H9 (cell line): ENCODE data around the gene NKD1. TPM values are rescaled to one million over a fixed set of nuclear protein-coding genes. Genes with fewer than 3 reads are reported as not detected.

ENCODE experiments used
- DNase-seq: peaks from one replicate; pipeline ENCODE4 v3.0.0-alpha.2; 2017
- H2AFZ ChIP-seq: one replicate; pipeline ENCODE4 v1.6.1; 2013; ENCODE audit warnings: mild to moderate bottlenecking, low read length, control low read depth, moderate library complexity
- H2AK5ac ChIP-seq: 2 replicates; pipeline ENCODE4 v1.6.1; 2013; ENCODE audit warnings: low read length, control low read depth, mixed read lengths; ENCODE audit not compliant: insufficient read length
- H2BK120ac ChIP-seq: one replicate; pipeline ENCODE4 v1.6.1; 2013; ENCODE audit warnings: low read depth, mild to moderate bottlenecking, low read length, control low read depth, inconsistent platforms; ENCODE audit not compliant: poor library complexity, severe bottlenecking
- H2BK12ac ChIP-seq: 2 replicates; pipeline ENCODE4 v1.6.1; 2013; ENCODE audit warnings: low read length, control low read depth, mixed read lengths, low read depth; ENCODE audit not compliant: insufficient read length
- H2BK15ac ChIP-seq: 2 replicates; pipeline ENCODE4 v1.6.1; 2013; ENCODE audit warnings: low read depth, low read length, control low read depth
- H2BK20ac ChIP-seq: one replicate; pipeline ENCODE4 v1.6.1; 2013; ENCODE audit warnings: low read depth, mild to moderate bottlenecking, low read length, control low read depth, inconsistent platforms; ENCODE audit not compliant: poor library complexity, severe bottlenecking
- H2BK5ac ChIP-seq: 2 replicates; pipeline ENCODE4 v1.6.1; 2013; ENCODE audit warnings: low read length, control low read depth, mixed read lengths; ENCODE audit not compliant: insufficient read length
- H3K14ac ChIP-seq: 2 replicates; pipeline ENCODE4 v1.6.1; 2013; ENCODE audit warnings: low read length, control low read depth; ENCODE audit not compliant: insufficient read depth
- H3K18ac ChIP-seq: 2 replicates; pipeline ENCODE4 v1.6.1; 2013; ENCODE audit warnings: low read depth, mild to moderate bottlenecking, mixed read lengths, low read length, control low read depth; ENCODE audit not compliant: insufficient read length
- H3K23ac ChIP-seq: 2 replicates; pipeline ENCODE4 v1.6.1; 2013; ENCODE audit warnings: low read length, control low read depth, mixed read lengths, low read depth; ENCODE audit not compliant: insufficient read length
- H3K23me2 ChIP-seq: 2 replicates; pipeline ENCODE4 v1.6.1; 2013; ENCODE audit warnings: low read depth, mild to moderate bottlenecking, mixed read lengths, low read length, control low read depth; ENCODE audit not compliant: insufficient read length, poor library complexity, severe bottlenecking
- H3K27ac ChIP-seq: 2 replicates; pipeline ENCODE4 v1.5.1; 2013; ENCODE audit warnings: low read length, control low read depth, mixed read lengths, low read depth; ENCODE audit not compliant: insufficient read length
- H3K27me3 ChIP-seq: 2 replicates; pipeline ENCODE4 v1.6.1; 2013; ENCODE audit warnings: low read length, control low read depth, inconsistent platforms; ENCODE audit not compliant: insufficient read depth
- H3K4ac ChIP-seq: 2 replicates; pipeline ENCODE4 v1.6.1; 2013; ENCODE audit warnings: low read depth, mild to moderate bottlenecking, control low read depth, inconsistent platforms, low read length, moderate library complexity
- H3K4me1 ChIP-seq: 2 replicates; pipeline ENCODE4 v1.6.1; 2013; ENCODE audit warnings: low read length, control low read depth, inconsistent platforms; ENCODE audit not compliant: insufficient read depth
- H3K4me2 ChIP-seq: 2 replicates; pipeline ENCODE4 v1.6.1; 2013; ENCODE audit warnings: low read length, control low read depth, mixed read lengths; ENCODE audit not compliant: insufficient read length, insufficient read depth
- H3K56ac ChIP-seq: 2 replicates; pipeline ENCODE4 v1.6.1; 2013; ENCODE audit warnings: low read depth, mild to moderate bottlenecking, mixed read lengths, low read length, control low read depth; ENCODE audit not compliant: insufficient read length
- H3K79me1 ChIP-seq: 2 replicates; pipeline ENCODE4 v1.6.1; 2013; ENCODE audit warnings: low read depth, mild to moderate bottlenecking, moderate library complexity, low read length, control low read depth, inconsistent platforms; ENCODE audit not compliant: insufficient read depth, poor library complexity, severe bottlenecking
- H3K79me2 ChIP-seq: 2 replicates; pipeline ENCODE4 v1.6.1; 2013; ENCODE audit warnings: low read length, control low read depth, inconsistent platforms; ENCODE audit not compliant: insufficient read depth
- H3K9ac ChIP-seq: 2 replicates; pipeline ENCODE4 v1.6.1; 2013; ENCODE audit warnings: low read length, control low read depth, mixed read lengths; ENCODE audit not compliant: insufficient read length; ENCODE audit errors: extremely low read depth
- H3K9me3 ChIP-seq: one replicate; pipeline ENCODE4 v1.6.1; 2013; ENCODE audit warnings: low read depth, low read length, inconsistent platforms; ENCODE audit not compliant: control insufficient read depth
- H3T11ph ChIP-seq: one replicate; pipeline ENCODE4 v1.6.1; 2013; ENCODE audit warnings: mild to moderate bottlenecking, low read length, control low read depth, inconsistent platforms
- H4K20me1 ChIP-seq: one replicate; pipeline ENCODE4 v1.6.1; 2013; ENCODE audit not compliant: control insufficient read depth, insufficient read length, insufficient read depth
- H4K5ac ChIP-seq: 2 replicates; pipeline ENCODE4 v1.6.1; 2013; ENCODE audit warnings: low read depth, mild to moderate bottlenecking, mixed read lengths, low read length, control low read depth; ENCODE audit not compliant: insufficient read length
- H4K8ac ChIP-seq: replicated peaks from 2 replicates; pipeline ENCODE4 v1.6.1; 2013; ENCODE audit warnings: low read length, control low read depth, mixed read lengths, low read depth; ENCODE audit not compliant: insufficient read length
- H4K91ac ChIP-seq: 2 replicates; pipeline ENCODE4 v1.6.1; 2013; ENCODE audit warnings: low read depth, mild to moderate bottlenecking, moderate library complexity, mixed read lengths, low read length, control low read depth; ENCODE audit not compliant: insufficient read length
- H3K27ac Mint-ChIP-seq, 3 experiments: 2 replicates in 2 of 3; 3 replicates in 1 of 3; pipeline ENCODE4 v1.8.0; 2020 to 2021; ENCODE audit warnings: mixed read lengths in 3 of 3, mild to moderate bottlenecking in 1 of 3, moderate library complexity in 1 of 3
- H3K27me3 Mint-ChIP-seq: 2 replicates; pipeline ENCODE4 v1.8.0; 2021; ENCODE audit warnings: low read depth, mild to moderate bottlenecking, moderate library complexity, mixed read lengths
- H3K36me3 Mint-ChIP-seq, 3 experiments: 2 replicates in 2 of 3; 3 replicates in 1 of 3; pipeline ENCODE4 v1.8.0; 2020 to 2021; ENCODE audit warnings: low read depth in 3 of 3, mixed read lengths in 3 of 3; ENCODE audit not compliant: insufficient read depth in 1 of 3
- H3K4me1 Mint-ChIP-seq, 2 experiments: 2 replicates each; pipeline ENCODE4 v1.8.0; 2020; ENCODE audit warnings: mixed read lengths in 2 of 2
- H3K4me3 Mint-ChIP-seq, 2 experiments: 2 replicates in 1 of 2; 3 replicates in 1 of 2; pipeline ENCODE4 v1.8.0; 2020 to 2021; ENCODE audit warnings: mild to moderate bottlenecking in 2 of 2, mixed read lengths in 2 of 2, moderate library complexity in 1 of 2
- H3K9me3 Mint-ChIP-seq, 2 experiments: 2 replicates in 1 of 2; 3 replicates in 1 of 2; pipeline ENCODE4 v1.8.0; 2020; ENCODE audit warnings: mild to moderate bottlenecking in 2 of 2, mixed read lengths in 2 of 2, moderate library complexity in 1 of 2
- WGBS: extraction: QIAGEN DNeasy Blood & Tissue Kit; methylation state at CpG from one replicate; pipeline ENCODE4 v1.1.7; 2013; ENCODE audit warnings: missing lambda C conversion rate, low lambda C conversion rate, mixed read lengths; ENCODE audit not compliant: insufficient read length; ENCODE audit errors: extremely low coverage; 5-methylcytosine and 5-hydroxymethylcytosine counted together
- total RNA-seq: library from RNA; stranded (reverse); gene quantifications from 2 replicates; pipeline ENCODE4 v1.2.1, GENCODE V29; 2021
- TF ChIP-seq, protein P1 (sequence below): fragments of 200-600 bp; sonication (generic); conservative IDR thresholded peaks from 3 replicates; pipeline ENCODE4 v1.8.0; 2021; ENCODE audit warnings: antibody characterized with exemption, mild to moderate bottlenecking

NKD1 gene
- total RNA-seq, 1 experiment from 2014 or later: 1.9 TPM

DNA sequence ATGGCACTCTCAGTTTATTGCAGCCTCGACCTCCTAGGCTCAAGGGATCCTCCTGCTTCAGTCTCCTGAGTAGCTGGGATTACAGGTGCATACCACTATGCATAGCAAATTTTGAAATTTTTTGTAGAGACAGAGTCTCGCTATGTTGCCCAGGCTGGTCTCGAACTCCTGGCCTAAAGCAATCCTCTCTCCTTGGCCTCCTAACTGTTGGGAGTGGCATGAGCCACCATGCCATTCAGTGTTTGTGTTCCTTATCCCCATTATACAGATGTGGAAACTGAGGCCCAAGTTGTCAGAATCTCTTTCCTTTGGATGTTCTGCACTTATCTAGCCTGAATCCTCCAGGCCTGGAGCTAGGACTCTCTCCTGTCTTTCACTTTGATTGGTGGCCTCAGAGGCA lies 40.8 kb upstream of the NKD1 start:
- Mint-ChIP-seq H3K9me3 (peaks cover 0 to 2% of the 10 kb centered on the region in 2 experiments; a peak in 3 of 5 replicates), H3K36me3 (peaks cover 0 to 4% (median 0%) of the 10 kb centered on the region in 3 experiments; a peak in 1 of 7 replicates), H3K4me1 (peaks cover 18 to 21% of the 10 kb centered on the region in 2 experiments), H3K4me3 (no peak overlapping the region), H3K27me3 (peaks cover 3% of the 10 kb centered on the region), H3K27ac (no peak overlapping the region; a peak in 1 of 7 replicates)
- H3T11ph ChIP-seq: no peak overlapping the region
- no peaks in the 10 kb centered on the region for H3K9me3 ChIP-seq
- no peaks in the 10 kb centered on the region for H3K23me2 ChIP-seq
- no peak overlapping the region for H2BK15ac ChIP-seq
- no peak overlapping the region for H2BK120ac ChIP-seq
- no peak overlapping the region for H2AK5ac ChIP-seq
- no peak overlapping the region for H3K4ac ChIP-seq
- no peak overlapping the region for H3K56ac ChIP-seq
- H4K5ac ChIP-seq: no peak overlapping the region
- H3K9ac ChIP-seq: no peak overlapping the region
- no peak overlapping the region for H2BK20ac ChIP-seq
- H4K20me1 ChIP-seq: no peaks in the 10 kb centered on the region
- H4K8ac ChIP-seq: no peak overlapping the region
- no peak overlapping the region for H2BK12ac ChIP-seq
- no peaks in the 10 kb centered on the region for H3K79me2 ChIP-seq
- H3K27me3 ChIP-seq: no peaks in the 10 kb centered on the region
- H3K18ac ChIP-seq: no peak overlapping the region
- no peak for DNase-seq
- no peak overlapping the region for H2BK5ac ChIP-seq
- no peak overlapping the region for H3K14ac ChIP-seq
- H3K79me1 ChIP-seq: no peaks in the 10 kb centered on the region
- TF ChIP-seq, protein P1, sequence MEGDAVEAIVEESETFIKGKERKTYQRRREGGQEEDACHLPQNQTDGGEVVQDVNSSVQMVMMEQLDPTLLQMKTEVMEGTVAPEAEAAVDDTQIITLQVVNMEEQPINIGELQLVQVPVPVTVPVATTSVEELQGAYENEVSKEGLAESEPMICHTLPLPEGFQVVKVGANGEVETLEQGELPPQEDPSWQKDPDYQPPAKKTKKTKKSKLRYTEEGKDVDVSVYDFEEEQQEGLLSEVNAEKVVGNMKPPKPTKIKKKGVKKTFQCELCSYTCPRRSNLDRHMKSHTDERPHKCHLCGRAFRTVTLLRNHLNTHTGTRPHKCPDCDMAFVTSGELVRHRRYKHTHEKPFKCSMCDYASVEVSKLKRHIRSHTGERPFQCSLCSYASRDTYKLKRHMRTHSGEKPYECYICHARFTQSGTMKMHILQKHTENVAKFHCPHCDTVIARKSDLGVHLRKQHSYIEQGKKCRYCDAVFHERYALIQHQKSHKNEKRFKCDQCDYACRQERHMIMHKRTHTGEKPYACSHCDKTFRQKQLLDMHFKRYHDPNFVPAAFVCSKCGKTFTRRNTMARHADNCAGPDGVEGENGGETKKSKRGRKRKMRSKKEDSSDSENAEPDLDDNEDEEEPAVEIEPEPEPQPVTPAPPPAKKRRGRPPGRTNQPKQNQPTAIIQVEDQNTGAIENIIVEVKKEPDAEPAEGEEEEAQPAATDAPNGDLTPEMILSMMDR: no peak
- no peak overlapping the region for H4K91ac ChIP-seq
- WGBS: no CpG with 5 or more reads among the region's 3 CpGs
- H2AFZ ChIP-seq: no peak overlapping the region
- no peak overlapping the region for H3K27ac ChIP-seq
- no peaks in the 10 kb centered on the region; the same call in 1 of the 2 replicates for H3K4me1 ChIP-seq
- H3K23ac ChIP-seq: no peak overlapping the region
- no peak overlapping the region for H3K4me2 ChIP-seq
